BJ (cell line): Measurements from ENCODE around the gene ZBTB38. TPM values are rescaled to one million over a fixed set of nuclear protein-coding genes. Genes with fewer than 3 reads are reported as not detected.

ENCODE experiments used
- CTCF ChIA-PET: fragments of 350-600 bp; formaldehyde crosslinking; extraction: SDS; loops from one replicate; lab custom pipeline; 2021; ENCODE audit warnings: antibody characterized with exemption, inconsistent platforms; lab: Yijun Ruan, JAX
- POLR2A ChIA-PET: fragments of 300-600 bp; sonication (Branson Sonifier 250); formaldehyde crosslinking; extraction: SDS; loops from one replicate; lab custom pipeline; 2021; ENCODE audit warnings: antibody characterized with exemption; lab: Charles Lee
- DNase-seq: peaks from one replicate; pipeline ENCODE4 v3.0.0-alpha.2; 2011; ENCODE audit warnings: low read depth
- H3K27me3 ChIP-seq: 2 replicates; pipeline ENCODE4 v1.6.0; 2011; ENCODE audit warnings: low read length; ENCODE audit not compliant: control insufficient read depth, insufficient read depth
- H3K36me3 ChIP-seq: 2 replicates; pipeline ENCODE4 v1.5.1; 2011; ENCODE audit warnings: low read length; ENCODE audit not compliant: control insufficient read depth, insufficient read depth
- H3K4me3 ChIP-seq: 2 replicates; pipeline ENCODE4 v1.5.1; 2011; ENCODE audit warnings: low read depth, mild to moderate bottlenecking, control low read depth, low read length
- CTCF ChIP-seq: IDR thresholded peaks from 2 replicates; pipeline ENCODE4 v1.5.1; 2011; ENCODE audit warnings: low read depth, mild to moderate bottlenecking, control low read depth, inconsistent platforms, low read length, moderate library complexity; ENCODE audit not compliant: insufficient read depth
- polyA plus RNA-seq: library from polyadenylated mRNA; depleted of rRNA; stranded (reverse); fragments of >200 nt; gene quantifications from 2 replicates; pipeline ENCODE4 v1.2.3, GENCODE V29; 2011

The ZBTB38 gene
- polyA plus RNA-seq, 1 experiment = 62.0 TPM

GRCh38 chr3:141373232-141373631 is 4.9 kb downstream of the ZBTB38 start:
- POLR2A ChIA-PET = interaction anchor here (0.6 kb wide), 1 partner anchor 350 kb away, joined by 3 read pairs; no protein-coding TSS in a partner anchor
- no peak overlapping the region for H3K4me3 ChIP-seq
- peaks cover 4% of the 10 kb centered on the region; the same call in 1 of the 2 replicates for H3K36me3 ChIP-seq
- no peak for DNase-seq
- no peak for TF ChIP-seq CTCF
- H3K27me3 ChIP-seq = no peaks in the 10 kb centered on the region
- CTCF ChIA-PET = interaction anchor here (0.5 to 1.8 kb wide), 5 partner anchors 10 to 91 kb away, joined by 3 to 7 read pairs (median 4); no protein-coding TSS in a partner anchor

- Histone ChIP-seq H3K4me3 (no peak overlapping the region), H3K27me3 (no peaks in the 10 kb centered on the region), H3K36me3 (peaks cover 4% of the 10 kb centered on the region; the same call in 1 of the 2 replicates)
- DNase-seq = no peak
- CTCF ChIA-PET = interaction anchor here (0.9 to 1.8 kb wide), 2 partner anchors 9 to 71 kb away, joined by 3 to 4 read pairs; no protein-coding TSS in a partner anchor
- TF ChIP-seq CTCF = no peak
- POLR2A ChIA-PET = interaction anchor here (0.6 kb wide), 1 partner anchor 350 kb away, joined by 3 read pairs; no protein-coding TSS in a partner anchor
These were observed 5.6 kb downstream of the ZBTB38 start for GRCh38 chr3:141373768-141374526.

GRCh38 chr3:141375381-141376301 is 7.3 kb downstream of the ZBTB38 start:
- H3K4me3 ChIP-seq = no peak overlapping the region
- peaks cover 4% of the 10 kb centered on the region for H3K36me3 ChIP-seq
- no peak for DNase-seq
- ChIA-PET CTCF (interaction anchor here (1.0 to 1.2 kb wide), 4 partner anchors 8 to 79 kb away, joined by 3 to 4 read pairs (median 4); no protein-coding TSS in a partner anchor), POLR2A (no interaction called here)
- no peaks in the 10 kb centered on the region for H3K27me3 ChIP-seq
- TF ChIP-seq CTCF = no peak

DNA sequence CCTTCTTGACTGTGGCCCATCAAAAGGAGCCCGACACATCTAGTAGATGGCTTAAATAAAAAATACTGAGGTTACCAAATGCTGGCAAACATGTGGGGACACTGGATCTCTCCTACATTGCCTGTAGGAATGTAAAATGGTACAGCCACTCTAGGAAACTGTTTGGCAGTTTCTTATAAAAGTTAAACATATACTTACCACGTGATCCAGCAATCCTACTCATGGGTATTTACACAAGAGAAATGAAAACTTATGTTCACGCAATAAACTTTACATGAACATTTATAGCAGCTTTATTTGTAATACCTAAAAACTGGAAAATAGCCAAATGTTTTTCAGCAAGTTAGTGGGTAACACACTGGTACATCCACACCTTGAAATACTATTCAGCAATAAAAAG is 9.1 kb downstream of the ZBTB38 start:
- ChIA-PET CTCF (no interaction called here), POLR2A (interaction anchor here (0.6 kb wide), 1 partner anchor 580 kb away, joined by 3 read pairs; no protein-coding TSS in a partner anchor)
- no peak for TF ChIP-seq CTCF
- no peaks in the 10 kb centered on the region for H3K27me3 ChIP-seq
- H3K36me3 ChIP-seq = peaks cover 4% of the 10 kb centered on the region
- DNase-seq = no peak
- H3K4me3 ChIP-seq = no peak overlapping the region

- peaks cover 4% of the 10 kb centered on the region for H3K36me3 ChIP-seq
- no peak for DNase-seq
- no peaks in the 10 kb centered on the region for H3K27me3 ChIP-seq
- no peak overlapping the region for H3K4me3 ChIP-seq
- CTCF ChIA-PET = interaction anchor here (1.2 kb wide), 1 partner anchor 11 kb away, joined by 3 read pairs; no protein-coding TSS in a partner anchor
- POLR2A ChIA-PET = no interaction called here
- no peak for TF ChIP-seq CTCF
These were observed 10.3 kb downstream of the ZBTB38 start for GRCh38 chr3:141378556-141378955.
